GM12878 (cell line): ENCODE data around the gene MYOM3. TPM values are rescaled to one million over a fixed set of nuclear protein-coding genes. Genes with fewer than 3 reads are reported as not detected.

Experiments
- ATAC-seq: fragments of 200-7000 bp; cut with Tn5 transposase; 3 replicates; pipeline ENCODE4 v1.9.1; 2020; ENCODE audit warnings: mild to moderate bottlenecking, moderate library complexity
- BruUV-seq: library from RNA; stranded (reverse); fragments of 400-500 nt; replicated peaks from 2 replicates; lab custom pipeline; 2021; lab: Mats Ljungman, UMichigan
- CTCF ChIA-PET: fragments of 300-600 bp; sonication (Branson Sonifier 250); formaldehyde crosslinking; extraction: SDS; loops from one replicate; lab custom pipeline; 2021; ENCODE audit warnings: inconsistent platforms; lab: Yijun Ruan, JAX
- POLR2A ChIA-PET: fragments of 350-600 bp; formaldehyde crosslinking; extraction: SDS; loops from one replicate; lab custom pipeline; 2021; ENCODE audit warnings: inconsistent platforms; lab: Charles Lee
- RAD21 ChIA-PET: fragments of 300-600 bp; sonication (Branson Sonifier 250); formaldehyde crosslinking; loops from one replicate; lab custom pipeline; 2023; ENCODE audit warnings: antibody characterized with exemption; ENCODE audit not compliant: unreplicated experiment; lab: Charles Lee
- SMC1A ChIA-PET: fragments of 300-600 bp; sonication (Branson Sonifier 250); formaldehyde crosslinking; loops from one replicate; lab custom pipeline; 2023; ENCODE audit not compliant: unreplicated experiment, uncharacterized antibody; lab: Charles Lee
- DNase-seq: peaks from one replicate; pipeline ENCODE4 v3.0.0-alpha.2; 2011; ENCODE audit warnings: low read depth, low spot score
- FAIRE-seq: peaks from 3 replicates; lab custom pipeline; 2011; peaks lifted over from hg19 to GRCh38; lab: Jason Lieb, UNC
- H2AFZ ChIP-seq: 2 replicates; pipeline ENCODE4 v1.6.0; 2011; ENCODE audit warnings: low read depth, low read length, control low read depth; ENCODE audit not compliant: control insufficient read depth
- H3K27ac ChIP-seq: 2 replicates; pipeline ENCODE4 v1.5.1; 2011; ENCODE audit warnings: control low read depth; ENCODE audit not compliant: control insufficient read depth, insufficient read depth
- H3K27me3 ChIP-seq, 2 experiments: replicated peaks in 1 of 2; 2 replicates each; pipeline versions ENCODE4 v1.6.0 to v1.6.1; 2011; ENCODE audit warnings: low read length in 1 of 2; ENCODE audit not compliant: control insufficient read depth in 2 of 2, insufficient read depth in 2 of 2
- H3K36me3 ChIP-seq, 2 experiments: 2 replicates each; pipeline ENCODE4 v1.5.1; 2011; ENCODE audit warnings: low read length in 1 of 2; ENCODE audit not compliant: control insufficient read depth in 2 of 2, insufficient read depth in 2 of 2
- H3K4me1 ChIP-seq: 2 replicates; pipeline ENCODE4 v1.6.1; 2011; ENCODE audit warnings: mild to moderate bottlenecking, low read length, moderate library complexity, mixed read lengths; ENCODE audit not compliant: control insufficient read depth, insufficient read depth
- H3K4me2 ChIP-seq: 2 replicates; pipeline ENCODE4 v1.6.0; 2011; ENCODE audit warnings: control low read depth; ENCODE audit not compliant: control insufficient read depth, insufficient read depth
- H3K4me3 ChIP-seq: fragments of 200-600 bp; sonication (generic); 2 replicates; pipeline ENCODE4 v1.5.1; 2016
- H3K79me2 ChIP-seq: 2 replicates; pipeline ENCODE4 v1.6.0; 2011; ENCODE audit warnings: low read length; ENCODE audit not compliant: control insufficient read depth, insufficient read depth
- H3K9ac ChIP-seq: 2 replicates; pipeline ENCODE4 v1.8.0; 2011; ENCODE audit warnings: low read length, control low read depth, mixed read lengths; ENCODE audit not compliant: control insufficient read depth, insufficient read depth
- H3K9me3 ChIP-seq: replicated peaks from 3 replicates; pipeline ENCODE4 v1.5.1; 2011; ENCODE audit warnings: mild to moderate bottlenecking, low read length; ENCODE audit not compliant: control insufficient read depth, insufficient read depth
- H4K20me1 ChIP-seq: 2 replicates; pipeline ENCODE4 v1.6.0; 2011; ENCODE audit not compliant: control insufficient read depth, insufficient read depth
- CBFB ChIP-seq: IDR thresholded peaks from 2 replicates; pipeline ENCODE4 v1.6.1; 2016; ENCODE audit warnings: antibody characterized with exemption, low read depth
- CREM ChIP-seq: IDR thresholded peaks from 2 replicates; pipeline ENCODE4 v1.6.1; 2014; ENCODE audit warnings: antibody characterized with exemption, low read depth
- EP300 ChIP-seq, 2 experiments: fragments of 150-350 bp in 1 of 2; IDR thresholded peaks; 2 replicates each; pipeline ENCODE4 v1.6.1; 2011 to 2012; ENCODE audit warnings: low read depth in 2 of 2, low read length in 2 of 2, borderline replicate concordance in 1 of 2, improper control_type of control experiment in 1 of 2, inconsistent platforms in 1 of 2; ENCODE audit not compliant: control insufficient read depth in 1 of 2
- EZH2 ChIP-seq: IDR thresholded peaks from 2 replicates; pipeline ENCODE4 v1.6.1; 2012; ENCODE audit warnings: low read depth, mild to moderate bottlenecking, control low read depth, inconsistent platforms, low read length, borderline replicate concordance; ENCODE audit not compliant: control insufficient read depth
- KAT2A ChIP-seq: conservative IDR thresholded peaks from 2 replicates; pipeline ENCODE4 v1.6.1; 2011; ENCODE audit warnings: low read depth, low read length; ENCODE audit not compliant: control insufficient read depth
- KDM1A ChIP-seq: fragments of 200-600 bp; sonication (generic); IDR thresholded peaks from 2 replicates; pipeline ENCODE4 v1.6.1; 2016; ENCODE audit warnings: borderline replicate concordance
- NR2F1 ChIP-seq: fragments of 450-650 bp; conservative IDR thresholded peaks from 2 replicates; pipeline ENCODE4 v1.6.1; 2017; ENCODE audit warnings: mild to moderate bottlenecking
- SIN3A ChIP-seq: IDR thresholded peaks from 2 replicates; pipeline ENCODE4 v1.6.1; 2012; ENCODE audit warnings: low read depth, low read length, improper control_type of control experiment
- SMC3 ChIP-seq: IDR thresholded peaks from 2 replicates; pipeline ENCODE4 v1.6.1; 2011; ENCODE audit warnings: low read length, improper control_type of control experiment, borderline replicate concordance
- STAT3 ChIP-seq: IDR thresholded peaks from 2 replicates; pipeline ENCODE4 v1.6.1; 2011; ENCODE audit warnings: low read depth, low read length, improper control_type of control experiment
- YY1 ChIP-seq: IDR thresholded peaks from 2 replicates; pipeline ENCODE4 v1.6.1; 2011; ENCODE audit warnings: low read depth, mild to moderate bottlenecking, low read length
- WGBS: methylation state at CpG from one replicate; pipeline ENCODE4 v1.1.6; 2016; ENCODE audit warnings: low lambda C conversion rate; ENCODE audit not compliant: insufficient replicate concordance, insufficient coverage; ENCODE audit errors: missing lambda C conversion rate; 5-methylcytosine and 5-hydroxymethylcytosine counted together
- in situ Hi-C: fragments of 300-500 bp; cut with MboI; formaldehyde crosslinking; loops from 9 replicates; pipeline ENCODE4 v1.14.3; 2018; ENCODE audit warnings: mixed read lengths
- intact Hi-C: fragments of 100-400 bp; cut with micrococcal nuclease; formaldehyde crosslinking; loops from one replicate; pipeline ENCODE4 v1.14.2; 2022; ENCODE audit not compliant: unreplicated experiment
- polyA plus RNA-seq, 11 experiments: library from polyadenylated mRNA; depleted of rRNA in 4 of 11; unstranded in 6 of 11; stranded (reverse) in 5 of 11; fragments of >200 nt; fragmentation: Nextera tagmentation in 4 of 11; fragmentation: Illumina TruSeq in 1 of 11; extraction: Ambion mirVana in 4 of 11; extraction: Trizol in 1 of 11; gene quantifications; 1 replicate in 1 of 11; 2 replicates in 10 of 11; pipeline versions ENCODE4 v1.2.1 to v1.2.3, GENCODE V29; 2011 to 2016; ENCODE audit warnings: inconsistent platforms in 2 of 11, missing spikeins in 2 of 11, low read depth in 1 of 11
- total RNA-seq, 4 experiments: library from RNA; depleted of rRNA in 3 of 4; stranded (reverse); fragments of >200 nt in 3 of 4; fragmentation: Illumina TruSeq in 1 of 4; extraction: Trizol in 1 of 4; gene quantifications; 2 replicates each; pipeline versions ENCODE4 v1.2.1 to v1.2.3, GENCODE V29; 2013 to 2021
- TF ChIP-seq, protein P1 (sequence below): IDR thresholded peaks from 2 replicates; pipeline ENCODE4 v1.6.1; 2011; ENCODE audit warnings: low read depth, mild to moderate bottlenecking, low read length, moderate library complexity, borderline replicate concordance; ENCODE audit errors: extremely low read depth
- TF ChIP-seq, protein P2 (sequence below): fragments of 450-650 bp; IDR thresholded peaks from 2 replicates; pipeline ENCODE4 v1.6.1; 2016; ENCODE audit warnings: mild to moderate bottlenecking

The MYOM3 gene
- total and polyA plus RNA-seq, 10 of the 15 experiments (the other 5 are each of a cell fraction or from before 2014, with no cell fraction given) = 0.06 TPM; not detected in 9

DNA sequence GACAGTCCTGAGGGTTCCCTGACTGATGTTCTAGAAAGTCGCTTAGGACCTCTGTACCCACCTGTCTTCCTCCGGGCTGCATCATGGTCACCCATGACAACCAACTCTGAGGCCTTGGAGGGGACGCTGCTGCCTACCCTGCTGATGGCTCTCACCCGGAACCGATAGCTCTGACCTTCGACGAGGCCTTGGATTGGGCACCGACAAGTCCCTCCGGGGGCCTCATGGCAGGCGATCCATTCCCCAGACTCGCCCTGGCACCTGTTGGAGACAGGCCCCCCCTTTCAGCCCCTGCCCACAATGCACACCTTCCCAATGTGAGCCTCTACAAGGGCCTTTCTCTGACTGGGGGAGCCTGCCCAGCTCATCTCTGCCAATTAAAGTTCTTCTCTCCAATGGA is 21.2 kb downstream of the MYOM3 start (continued):
- TF ChIP-seq, protein P1, sequence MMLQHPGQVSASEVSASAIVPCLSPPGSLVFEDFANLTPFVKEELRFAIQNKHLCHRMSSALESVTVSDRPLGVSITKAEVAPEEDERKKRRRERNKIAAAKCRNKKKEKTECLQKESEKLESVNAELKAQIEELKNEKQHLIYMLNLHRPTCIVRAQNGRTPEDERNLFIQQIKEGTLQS = no peak
- TF ChIP-seq, protein P2, sequence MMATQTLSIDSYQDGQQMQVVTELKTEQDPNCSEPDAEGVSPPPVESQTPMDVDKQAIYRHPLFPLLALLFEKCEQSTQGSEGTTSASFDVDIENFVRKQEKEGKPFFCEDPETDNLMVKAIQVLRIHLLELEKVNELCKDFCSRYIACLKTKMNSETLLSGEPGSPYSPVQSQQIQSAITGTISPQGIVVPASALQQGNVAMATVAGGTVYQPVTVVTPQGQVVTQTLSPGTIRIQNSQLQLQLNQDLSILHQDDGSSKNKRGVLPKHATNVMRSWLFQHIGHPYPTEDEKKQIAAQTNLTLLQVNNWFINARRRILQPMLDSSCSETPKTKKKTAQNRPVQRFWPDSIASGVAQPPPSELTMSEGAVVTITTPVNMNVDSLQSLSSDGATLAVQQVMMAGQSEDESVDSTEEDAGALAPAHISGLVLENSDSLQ = no peak
- TF ChIP-seq SMC3 (no peak), CBFB (no peak), SIN3A (no peak), YY1 (no peak), CREM (no peak)

DNA sequence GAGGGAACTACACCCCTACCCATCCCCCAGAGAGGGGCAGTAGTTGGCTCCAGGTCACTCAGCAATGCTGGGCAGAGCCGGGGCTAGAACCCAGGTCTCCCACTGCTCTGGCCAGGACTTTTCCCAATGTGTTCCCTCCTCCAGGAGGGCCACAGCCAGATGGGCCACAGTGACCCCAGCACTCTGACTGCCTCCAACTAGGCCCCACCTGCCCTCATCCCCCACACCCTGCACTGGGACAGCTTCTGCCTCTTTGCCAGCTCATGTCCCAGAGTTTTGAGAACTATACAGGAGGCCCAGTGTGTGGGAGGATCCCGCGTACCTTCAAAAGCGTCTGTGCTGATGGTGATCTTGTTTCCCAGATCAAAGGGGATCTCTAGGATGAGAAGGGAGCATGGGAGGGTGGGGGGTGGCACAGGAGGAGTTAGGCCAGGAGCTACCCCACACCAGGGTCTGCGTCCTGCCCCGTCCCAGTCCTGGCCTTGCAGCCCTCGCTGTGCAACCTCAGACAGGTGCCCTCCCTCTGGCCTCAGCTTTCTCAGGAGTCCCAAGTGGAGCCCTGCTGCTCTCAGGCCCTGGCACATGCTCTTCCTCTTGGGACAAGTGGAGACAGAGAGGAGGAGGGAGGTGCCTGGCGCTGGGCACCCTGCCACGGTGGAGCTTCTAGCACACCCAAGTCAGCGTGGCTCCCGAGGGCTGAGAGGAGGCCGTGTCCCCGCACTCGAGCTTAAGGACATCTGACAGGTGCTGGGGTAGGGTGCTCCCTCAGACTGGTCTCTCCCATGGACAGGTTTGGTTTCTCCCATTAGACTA is 22.0 kb downstream of the MYOM3 start:
- ATAC-seq = no peak
- no TSS peak for BruUV-seq
- in situ Hi-C loops = no loop called here

More for the DNA sequence above, 22.0 kb downstream of the MYOM3 start:
- POLR2A ChIA-PET = no interaction called here
- no peak for TF ChIP-seq EP300 (IDR thresholded peaks at IDR 0.05; ENCODE audit: borderline replicate concordance in 1 of 2, control insufficient read depth in 1 of 2, low read depth in 2 of 2, low read length in 2 of 2)
- no peak for TF ChIP-seq KAT2A
- TF ChIP-seq STAT3 = no peak
- TF ChIP-seq EZH2 = no peak
- no peak for TF ChIP-seq NR2F1
- TF ChIP-seq KDM1A = no peak
- TF ChIP-seq, all 136 proteins: peak for 0
- no peaks in the 10 kb centered on the region for H3K36me3 ChIP-seq
- no peaks in the 10 kb centered on the region for H3K4me1 ChIP-seq
- SMC1A ChIA-PET = no interaction called here
- RAD21 ChIA-PET = no interaction called here
- no peak for FAIRE-seq
- DNase-seq = no peak
- no peak overlapping the region for H3K4me3 ChIP-seq
- H3K9ac ChIP-seq = no peak overlapping the region
- peaks cover 0 to 6% of the 10 kb centered on the region in 2 experiments; a peak in 2 of 4 replicates for H3K27me3 ChIP-seq
- no peaks in the 10 kb centered on the region for H3K79me2 ChIP-seq
- CTCF ChIA-PET = no interaction called here
- no peaks in the 10 kb centered on the region for H4K20me1 ChIP-seq
- no peak overlapping the region for H3K4me2 ChIP-seq
- no peak overlapping the region for H3K27ac ChIP-seq
- H3K9me3 ChIP-seq = no peaks in the 10 kb centered on the region
- H2AFZ ChIP-seq = no peak overlapping the region
- 45% methylated on average over 14 of the region's 14 CpGs for WGBS
- intact Hi-C loops = no loop called here
